NCI-H146 treated with DMSO at 0.1 percent for 48 hours (cell line): Measurements from ENCODE around the gene FAM83F.

Experiments used
- DNase-seq: peaks from one replicate; lab custom pipeline; 2025; ENCODE audit not compliant: unreplicated experiment; lab: John Stamatoyannopoulos, UW

The FAM83F gene

DNA sequence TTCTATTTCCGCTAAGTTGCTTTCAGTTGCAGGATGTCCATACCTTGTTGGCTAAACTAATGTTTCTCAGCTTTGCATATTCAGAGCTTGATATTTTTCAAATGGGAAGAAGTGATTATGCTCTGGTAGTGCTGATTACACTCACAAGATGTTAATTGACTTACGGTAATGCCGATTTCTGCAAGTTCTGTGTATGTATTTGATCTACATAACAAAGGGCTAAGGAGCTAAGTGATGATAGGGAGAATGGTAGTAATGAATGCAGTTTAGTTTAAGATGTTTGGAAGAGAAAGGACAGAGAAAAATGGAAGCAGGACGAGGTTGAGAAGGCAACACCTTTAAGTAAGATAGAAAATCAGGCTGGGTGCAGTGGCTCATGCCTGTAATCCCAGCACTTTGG, 61.4 kb downstream of the FAM83F start:
- DNase-seq, result no peak

DNA sequence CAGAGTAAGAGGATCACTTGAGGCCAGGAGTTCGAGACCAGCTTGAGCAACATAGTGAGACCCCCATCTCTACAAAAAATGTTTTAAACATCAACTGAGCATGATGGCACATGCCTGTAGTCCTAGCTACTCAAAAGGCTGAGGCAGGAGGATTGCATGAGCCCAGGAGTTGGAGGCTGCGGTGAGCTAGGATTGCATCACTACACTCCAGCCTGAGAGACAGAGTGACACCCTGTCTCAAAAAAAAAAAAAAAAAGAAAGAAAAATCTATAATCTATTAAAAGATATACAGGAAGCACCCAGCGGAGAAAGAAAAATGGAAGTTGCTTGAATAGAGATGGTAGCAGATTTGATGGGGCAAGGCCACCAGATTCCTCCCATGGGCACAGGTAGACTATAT, 61.8 kb downstream of the FAM83F start:
- DNase-seq, result no peak

DNA sequence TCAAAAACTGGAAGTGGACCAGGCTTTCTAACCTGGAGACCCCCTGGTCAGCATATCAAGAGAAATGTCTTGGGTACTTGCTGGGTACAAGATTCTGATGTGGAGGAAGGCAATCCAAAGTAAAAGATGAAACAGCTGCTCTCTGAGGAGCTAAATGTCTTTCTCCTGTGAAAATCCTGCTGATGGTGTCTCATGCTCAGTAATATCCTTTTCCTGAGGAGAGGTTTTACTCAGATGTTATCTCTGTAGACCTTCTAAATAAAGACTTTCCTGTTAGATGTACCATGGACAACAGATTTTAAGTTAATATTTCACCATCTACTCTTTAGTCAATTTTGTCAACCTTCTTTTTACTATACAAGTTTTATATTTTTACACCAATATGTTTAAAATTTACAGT, 62.9 kb downstream of the FAM83F start:
- no peak for DNase-seq

DNA sequence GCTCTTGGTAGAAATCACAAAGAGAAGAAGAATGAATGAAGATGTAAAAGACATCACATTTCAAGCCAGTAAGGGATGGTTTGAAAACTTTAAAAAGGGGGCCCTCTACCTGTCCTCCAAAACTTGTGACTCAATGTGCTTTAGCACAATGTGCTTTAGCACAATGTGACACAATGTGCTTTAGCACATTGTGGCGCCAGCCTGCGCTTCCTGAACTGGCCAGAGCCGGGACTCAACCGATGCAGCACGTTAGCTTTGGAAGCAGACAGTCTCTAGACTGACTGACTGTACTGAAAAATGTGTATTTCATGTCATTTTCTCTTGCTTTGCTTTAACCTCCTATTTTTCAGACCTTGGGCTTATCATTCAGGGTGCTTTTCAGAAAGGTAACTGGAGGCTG, 63.5 kb downstream of the FAM83F start:
- no peak for DNase-seq

DNA sequence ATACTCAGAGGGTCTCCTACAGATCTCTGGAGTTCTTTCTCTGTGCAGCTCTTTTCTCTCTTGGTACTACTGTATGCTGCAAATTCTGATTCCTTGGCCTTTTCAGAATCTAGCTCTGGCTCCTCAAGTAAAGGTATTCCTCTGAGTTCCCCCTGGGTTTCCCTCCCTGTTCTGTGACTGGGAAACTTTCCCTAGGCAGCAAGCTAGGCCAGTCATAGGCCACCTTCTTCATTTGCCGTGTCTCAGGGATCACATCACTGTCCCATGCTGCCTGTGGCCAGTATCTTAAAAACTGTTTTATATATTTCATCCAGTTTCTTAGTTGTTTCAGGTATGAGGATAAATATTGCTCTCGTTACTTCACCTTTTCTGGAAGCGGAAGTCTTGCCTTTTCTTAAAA, 71.2 kb downstream of the FAM83F start:
- no peak for DNase-seq

DNA sequence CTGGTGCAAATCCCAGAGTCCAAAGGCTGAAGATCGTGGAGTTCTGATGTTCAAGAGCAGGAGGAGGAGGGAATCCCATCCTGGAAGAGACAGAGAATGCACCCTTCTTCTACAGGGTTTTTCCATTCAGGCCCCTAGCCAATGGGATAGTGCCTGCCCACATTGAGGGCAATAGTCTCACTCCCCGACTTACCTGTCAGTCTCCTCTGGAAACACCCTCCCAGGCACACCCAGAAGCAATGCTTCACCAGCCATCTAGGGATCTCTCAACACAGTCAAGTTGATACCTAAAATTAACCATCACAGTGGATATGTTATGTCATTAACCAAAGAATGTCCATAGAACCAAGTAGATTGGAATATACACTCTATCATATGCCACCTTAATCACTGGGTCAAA, 72.9 kb downstream of the FAM83F start:
- DNase-seq, result no peak

DNA sequence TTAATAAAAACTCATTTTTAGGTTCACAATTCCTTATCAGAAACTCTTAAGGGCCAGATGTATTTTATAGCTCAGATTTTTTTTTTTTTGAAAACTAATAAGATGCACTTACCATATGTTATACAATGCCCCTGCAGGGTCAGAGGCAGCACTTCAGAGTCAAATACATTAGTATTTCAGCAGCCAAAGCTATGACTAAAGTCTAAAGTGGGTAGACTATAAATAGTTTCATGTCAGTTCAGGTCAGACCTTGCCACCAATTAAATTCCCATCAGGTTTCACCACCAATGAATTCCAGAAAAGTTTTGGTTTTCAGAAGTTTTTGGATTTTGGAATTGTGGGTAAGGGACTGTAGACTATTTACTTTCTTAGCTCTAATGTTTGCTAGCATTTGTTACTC, 75.9 kb downstream of the FAM83F start:
- no peak for DNase-seq

DNA sequence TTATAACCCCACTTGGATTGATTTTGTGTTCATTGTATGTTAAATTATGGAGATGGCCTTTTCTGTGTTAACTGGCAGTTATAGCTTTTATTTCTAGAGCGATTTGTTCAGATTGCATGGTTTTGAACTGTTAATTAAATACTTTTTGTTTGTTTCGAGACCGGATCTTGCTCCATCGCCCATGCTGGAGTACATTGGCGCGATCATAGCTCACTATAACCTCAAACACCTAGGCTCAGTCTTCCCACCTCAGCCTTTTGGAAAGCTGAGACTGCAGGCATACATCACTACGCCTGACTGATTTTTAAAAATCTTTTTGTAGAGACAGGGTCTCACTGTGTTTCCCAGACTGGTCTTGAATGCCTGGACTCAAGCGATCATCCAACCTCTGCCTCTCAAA, 77.0 kb downstream of the FAM83F start:
- DNase-seq, result no peak

DNA sequence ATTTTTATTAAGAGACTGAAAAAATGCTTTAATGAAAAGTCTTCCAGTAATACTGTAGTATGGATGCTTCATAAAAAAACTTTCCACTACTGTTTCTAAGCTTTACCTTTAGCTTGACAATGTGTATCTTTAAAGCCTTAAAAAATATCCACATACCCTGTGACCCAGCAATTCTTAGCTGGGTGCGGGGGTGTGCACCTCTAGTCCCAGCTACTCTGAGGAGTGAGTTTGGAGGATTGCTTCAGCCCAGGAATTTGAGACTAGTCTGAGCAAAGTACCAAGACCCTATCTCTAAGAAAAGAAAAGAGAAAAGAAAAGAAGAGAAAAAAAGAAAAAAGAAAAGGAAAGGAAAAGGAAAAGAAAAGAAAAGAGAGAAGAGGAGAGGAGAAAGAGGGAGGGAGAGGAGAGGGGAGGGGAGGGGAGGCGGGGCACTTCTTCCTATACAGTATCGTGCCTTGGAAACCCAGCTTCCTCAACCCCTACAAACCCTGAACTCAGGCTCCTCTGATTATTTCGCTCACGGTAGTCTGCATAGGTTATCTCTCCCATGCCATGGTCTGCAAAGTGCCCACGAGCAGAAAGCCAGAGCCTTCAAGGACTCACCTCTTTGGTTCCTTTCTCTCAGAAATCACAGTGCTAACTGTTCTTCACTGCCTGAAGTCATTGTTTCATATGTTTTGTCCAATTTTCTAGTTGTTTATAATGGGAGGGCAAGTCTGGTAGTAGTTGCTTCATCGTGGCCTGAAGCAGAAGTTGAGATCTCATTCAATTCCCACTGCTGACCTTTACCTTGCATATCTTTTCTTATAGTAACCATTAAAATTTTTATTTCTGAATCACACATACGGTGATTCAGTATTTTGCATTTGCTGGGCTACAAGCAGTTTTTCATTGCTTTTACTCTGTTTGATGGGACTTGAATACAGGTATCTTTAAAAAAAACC, 82.2 kb downstream of the FAM83F start:
- DNase-seq, result no peak

DNA sequence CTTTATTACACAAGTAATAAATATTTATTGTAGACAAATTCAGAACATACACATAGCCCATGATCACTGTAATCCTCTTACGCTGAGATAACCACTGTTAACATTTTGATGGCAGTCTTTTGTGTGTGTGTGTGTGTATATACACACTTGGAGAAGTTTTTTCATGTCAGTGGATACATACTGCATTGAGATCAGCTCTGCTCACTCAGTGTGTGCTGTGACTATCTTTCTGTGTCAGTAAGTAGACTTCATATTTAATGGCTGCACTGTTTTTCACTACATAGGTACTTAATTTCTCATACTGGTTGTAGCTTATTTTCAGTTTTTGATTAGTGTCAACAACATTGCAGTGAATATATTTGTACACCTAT, 82.9 kb downstream of the FAM83F start:
- DNase-seq, result no peak

DNA sequence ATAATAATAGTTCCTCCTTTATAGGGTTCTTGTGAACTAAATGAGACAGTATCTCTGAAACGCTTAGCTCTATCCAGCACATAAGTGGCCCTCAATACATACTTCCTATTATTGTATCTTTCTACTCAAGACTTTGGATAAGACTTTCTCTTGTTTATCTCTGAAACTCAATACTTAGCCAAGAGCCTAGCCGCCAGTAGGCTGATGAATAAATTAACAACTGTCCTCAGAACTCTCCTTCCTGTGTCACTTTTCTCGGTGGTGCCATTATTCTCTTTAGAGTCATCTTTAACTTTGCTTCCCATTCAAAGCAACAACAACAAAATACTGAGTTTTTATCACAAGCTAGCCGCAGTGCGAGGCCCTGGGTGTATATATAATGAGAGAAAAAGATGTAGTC, 86.9 kb downstream of the FAM83F start:
- no peak for DNase-seq

DNA sequence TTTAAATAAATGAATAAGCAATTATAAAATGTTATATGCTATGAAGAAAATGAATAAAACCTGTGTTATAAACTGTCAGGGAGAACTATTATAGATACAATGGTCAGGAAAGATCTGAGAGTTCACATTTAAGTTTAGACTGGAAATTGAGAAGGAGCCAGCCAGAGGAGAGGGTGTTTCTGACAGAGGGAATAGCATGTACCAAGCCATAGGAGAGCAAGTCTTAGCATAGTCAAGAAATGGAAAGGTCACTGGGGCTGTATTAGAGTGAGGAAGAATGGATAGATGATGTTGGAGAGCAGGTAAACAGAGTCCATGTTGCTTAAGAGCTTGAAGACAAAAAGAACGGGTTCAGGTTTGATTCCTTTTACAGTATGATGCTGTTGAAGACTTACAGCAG, 87.4 kb downstream of the FAM83F start:
- no peak for DNase-seq

DNA sequence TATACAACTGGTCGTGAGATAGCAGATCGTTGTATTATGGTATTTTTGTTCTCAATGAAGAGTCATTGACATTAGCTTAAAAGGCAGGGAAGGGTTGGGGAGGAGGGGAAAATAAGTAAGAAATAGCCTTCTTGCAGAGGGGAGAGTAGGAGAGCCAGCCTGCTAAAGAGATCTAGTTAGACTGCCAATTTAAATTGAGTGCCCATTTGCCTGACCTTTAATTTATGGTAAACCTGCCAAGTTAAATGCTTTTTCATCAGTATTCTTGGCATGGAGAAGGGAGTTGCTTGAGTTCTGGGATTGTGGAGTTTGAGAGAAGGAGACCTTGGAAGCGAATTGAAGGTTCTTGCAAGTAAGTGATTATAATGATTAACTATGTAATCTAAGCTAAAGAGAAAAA, 89.0 kb downstream of the FAM83F start:
- DNase-seq, result no peak

DNA sequence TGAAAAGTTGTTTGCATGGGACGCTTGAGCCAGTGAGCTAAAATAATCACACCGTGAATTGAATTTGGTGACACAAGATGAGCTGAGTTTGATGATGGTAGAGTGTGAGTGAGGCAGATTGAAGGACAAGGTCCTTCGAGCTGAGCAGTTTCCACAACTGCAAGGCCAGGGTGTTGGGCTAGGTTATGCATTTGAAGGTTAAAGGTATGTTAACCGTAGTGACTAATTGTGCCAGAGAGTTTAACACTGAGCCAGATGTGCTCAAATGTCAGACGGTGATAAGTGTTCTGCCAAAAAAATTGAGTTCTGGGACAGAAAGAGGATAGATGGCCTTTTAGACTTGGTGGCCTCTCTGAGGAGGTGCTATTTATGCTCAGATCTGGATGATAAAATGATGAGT, 89.5 kb downstream of the FAM83F start:
- DNase-seq, result no peak

DNA sequence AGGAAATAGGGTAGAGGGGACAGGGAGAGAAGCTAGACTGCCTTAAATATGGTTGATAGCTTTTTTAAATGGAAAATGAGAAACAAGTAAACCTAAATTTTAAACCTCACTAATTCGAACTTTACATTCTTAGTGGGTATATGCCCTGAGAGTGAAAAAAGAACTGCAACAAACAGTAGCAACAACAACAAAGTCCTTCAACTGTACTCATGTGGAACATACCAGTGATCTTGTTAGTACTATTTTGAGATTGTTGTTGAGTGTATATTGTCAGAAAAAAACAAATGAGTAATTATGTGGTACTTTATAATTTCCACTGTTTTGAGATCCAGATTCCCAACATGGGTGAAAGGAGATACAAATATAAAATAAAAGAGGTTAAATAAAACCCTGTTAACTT, 94.1 kb downstream of the FAM83F start:
- DNase-seq, result no peak
